Measurements from ENCODE around the gene IGSF8.

IGSF8 gene

GRCh38 chr1:160143695-160144094 lies 45.3 kb upstream of the IGSF8 start:
- no peaks in the 10 kb centered on the region for H3K27me3 ChIP-seq (ENCODE audit: insufficient read depth, poor library complexity, severe bottlenecking)
- H3K27ac ChIP-seq (ENCODE audit: poor library complexity, severe bottlenecking): no peak overlapping the region
- no peak for DNase-seq (ENCODE audit: low spot score)
- H3K4me1 ChIP-seq (ENCODE audit: insufficient read depth, poor library complexity, severe bottlenecking): no peaks in the 10 kb centered on the region
- H3K4me3 ChIP-seq (ENCODE audit: severe bottlenecking): no peak overlapping the region
- no peaks in the 10 kb centered on the region for H3K9me3 ChIP-seq (ENCODE audit: severe bottlenecking)
- H3K36me3 ChIP-seq (ENCODE audit: low read depth): no peaks in the 10 kb centered on the region
- TF ChIP-seq CTCF (IDR thresholded peaks at IDR 0.05; ENCODE audit: poor library complexity, severe bottlenecking): no peak
- ATAC-seq (ENCODE audit: low read depth): no peak

- Histone ChIP-seq H3K4me3 (ENCODE audit: severe bottlenecking) (no peak overlapping the region), H3K36me3 (ENCODE audit: low read depth) (no peaks in the 10 kb centered on the region), H3K9me3 (ENCODE audit: severe bottlenecking) (no peaks in the 10 kb centered on the region), H3K4me1 (ENCODE audit: insufficient read depth, poor library complexity, severe bottlenecking) (no peaks in the 10 kb centered on the region), H3K27me3 (ENCODE audit: insufficient read depth, poor library complexity, severe bottlenecking) (no peaks in the 10 kb centered on the region), H3K27ac (ENCODE audit: poor library complexity, severe bottlenecking) (no peak overlapping the region)
- DNase-seq (ENCODE audit: low spot score) (no peak), ATAC-seq (ENCODE audit: low read depth) (no peak)
- TF ChIP-seq CTCF (IDR thresholded peaks at IDR 0.05; ENCODE audit: poor library complexity, severe bottlenecking): no peak
Observed at GRCh38 chr1:160139840-160140239, 41.4 kb upstream of the IGSF8 start.

GRCh38 chr1:160137216-160137862 lies 38.9 kb upstream of the IGSF8 start:
- no peaks in the 10 kb centered on the region for H3K4me1 ChIP-seq (ENCODE audit: insufficient read depth, poor library complexity, severe bottlenecking)
- DNase-seq (ENCODE audit: low spot score) (no peak), ATAC-seq (ENCODE audit: low read depth) (no peak)
- H3K9me3 ChIP-seq (ENCODE audit: severe bottlenecking): no peaks in the 10 kb centered on the region
- no peak overlapping the region for H3K4me3 ChIP-seq (ENCODE audit: severe bottlenecking)
- H3K27me3 ChIP-seq (ENCODE audit: insufficient read depth, poor library complexity, severe bottlenecking): no peaks in the 10 kb centered on the region
- no peaks in the 10 kb centered on the region for H3K36me3 ChIP-seq (ENCODE audit: low read depth)
- no peak for TF ChIP-seq CTCF (IDR thresholded peaks at IDR 0.05; ENCODE audit: poor library complexity, severe bottlenecking)
- H3K27ac ChIP-seq (ENCODE audit: poor library complexity, severe bottlenecking): no peak overlapping the region

- H3K9me3 ChIP-seq (ENCODE audit: severe bottlenecking): no peaks in the 10 kb centered on the region
- no peaks in the 10 kb centered on the region for H3K27me3 ChIP-seq (ENCODE audit: insufficient read depth, poor library complexity, severe bottlenecking)
- ATAC-seq (ENCODE audit: low read depth) (no peak), DNase-seq (ENCODE audit: low spot score) (no peak)
- no peak for TF ChIP-seq CTCF (IDR thresholded peaks at IDR 0.05; ENCODE audit: poor library complexity, severe bottlenecking)
- H3K4me3 ChIP-seq (ENCODE audit: severe bottlenecking): no peak overlapping the region
- no peaks in the 10 kb centered on the region for H3K36me3 ChIP-seq (ENCODE audit: low read depth)
- H3K27ac ChIP-seq (ENCODE audit: poor library complexity, severe bottlenecking): no peak overlapping the region
- no peaks in the 10 kb centered on the region for H3K4me1 ChIP-seq (ENCODE audit: insufficient read depth, poor library complexity, severe bottlenecking)
Observed at GRCh38 chr1:160136926-160137200, 38.4 kb upstream of the IGSF8 start.

- ATAC-seq (ENCODE audit: low read depth): no peak
Observed at GRCh38 chr1:160136121-160136925, 37.9 kb upstream of the IGSF8 start.

More at GRCh38 chr1:160136121-160136925, 37.9 kb upstream of the IGSF8 start:
- H3K27me3 ChIP-seq (ENCODE audit: insufficient read depth, poor library complexity, severe bottlenecking): no peaks in the 10 kb centered on the region
- no peaks in the 10 kb centered on the region for H3K4me1 ChIP-seq (ENCODE audit: insufficient read depth, poor library complexity, severe bottlenecking)
- H3K4me3 ChIP-seq (ENCODE audit: severe bottlenecking): no peak overlapping the region
- no peak overlapping the region for H3K27ac ChIP-seq (ENCODE audit: poor library complexity, severe bottlenecking)
- H3K9me3 ChIP-seq (ENCODE audit: severe bottlenecking): no peaks in the 10 kb centered on the region
- H3K36me3 ChIP-seq (ENCODE audit: low read depth): no peaks in the 10 kb centered on the region
- no peak for DNase-seq (ENCODE audit: low spot score)
- no peak for TF ChIP-seq CTCF (IDR thresholded peaks at IDR 0.05; ENCODE audit: poor library complexity, severe bottlenecking)

All from RWPE2 (cell line).